HS-5 (cell line): ENCODE data around the gene SYMPK.
"Not testable (repeated sequence)": the region's sequence is repeated elsewhere in the genome, so short reads cannot be mapped to it uniquely, and the experiment has no call there.

Experiments
- DNase-seq: peaks from one replicate; pipeline ENCODE4 v3.0.0-alpha.2; 2012; ENCODE audit warnings: low read depth

SYMPK gene

GRCh38 chr19:45862564-45863334, at the start of gene SYMPK:
Gene SYMPK (minus strand): TSS chr19:45863147. CDS start chr19:45854495, 8,652 bp downstream.
- DNase-seq, result peak; percentile 84

- no peak for DNase-seq
Observed at GRCh38 chr19:45911291-45911690, 48.3 kb upstream of the SYMPK start.

DNA sequence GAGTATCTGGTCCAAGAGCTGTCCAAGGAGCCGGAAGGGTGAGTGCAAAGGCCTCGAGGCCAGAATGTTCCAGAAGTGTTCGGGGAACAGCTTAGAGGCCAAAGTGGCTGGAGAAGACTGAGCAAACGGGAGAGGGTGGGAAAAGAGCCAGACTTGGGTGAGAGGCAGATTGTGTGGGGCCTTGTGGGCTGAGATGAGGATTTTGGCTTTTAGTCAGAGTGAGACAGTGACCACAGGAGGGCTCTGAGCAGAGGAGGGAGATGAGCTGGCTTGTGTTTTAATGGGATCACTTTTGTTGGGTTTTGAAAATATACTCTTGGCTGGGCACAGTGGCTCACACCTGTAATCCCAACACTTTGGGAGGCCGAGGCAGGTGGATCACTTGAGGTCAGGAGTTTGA, 46.0 kb upstream of the SYMPK start:
- DNase-seq, result no peak

- no peak for DNase-seq
Observed at GRCh38 chr19:45906221-45906620, 43.3 kb upstream of the SYMPK start.

GRCh38 chr19:45905011-45905410, 42.1 kb upstream of the SYMPK start:
- DNase-seq, result no peak

GRCh38 chr19:45902651-45903625, 40.0 kb upstream of the SYMPK start:
- peak; percentile 92 for DNase-seq

DNA sequence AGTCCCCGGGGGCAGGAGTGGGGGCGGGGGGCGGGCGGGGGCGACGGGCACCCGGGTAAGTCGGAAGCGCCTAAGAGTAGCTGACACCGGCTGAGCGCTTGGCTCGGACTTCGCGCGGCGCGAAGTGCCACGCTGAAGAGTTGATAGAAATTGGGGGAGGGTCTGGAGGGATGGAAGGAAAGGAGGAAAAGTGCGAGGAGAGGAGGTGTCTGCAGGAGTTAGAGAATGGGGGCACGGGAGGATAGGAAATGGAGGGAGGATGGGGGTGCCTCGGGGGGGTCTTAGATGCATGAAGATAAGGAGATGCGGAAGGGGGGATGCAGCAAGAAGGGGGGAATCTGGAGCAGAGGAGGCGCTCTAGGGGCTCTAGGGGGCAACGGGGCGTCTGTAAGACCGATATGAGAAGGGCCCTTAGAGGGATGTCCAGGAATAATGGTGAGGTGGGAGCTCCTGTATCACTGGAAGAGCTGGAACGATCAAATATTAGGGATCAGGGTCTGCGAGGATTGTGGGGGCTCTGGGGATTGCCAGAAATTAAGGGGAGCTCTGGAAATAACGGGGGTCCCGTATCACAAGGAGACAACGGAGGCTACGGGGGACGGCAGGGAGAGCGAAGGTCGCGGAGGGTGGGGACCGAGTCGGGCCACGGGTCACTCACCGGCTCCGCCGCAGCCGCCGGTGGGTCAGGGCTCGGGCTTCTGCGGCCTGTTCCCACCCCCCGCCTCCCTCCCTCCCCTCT, 39.1 kb upstream of the SYMPK start, which contains the start of gene MYPOP:
Gene MYPOP, minus strand, starts transcription at position 702 of the 739 bp plus-strand sequence. CDS start 840 bp downstream, outside the sequence.
- no peak for DNase-seq

DNA sequence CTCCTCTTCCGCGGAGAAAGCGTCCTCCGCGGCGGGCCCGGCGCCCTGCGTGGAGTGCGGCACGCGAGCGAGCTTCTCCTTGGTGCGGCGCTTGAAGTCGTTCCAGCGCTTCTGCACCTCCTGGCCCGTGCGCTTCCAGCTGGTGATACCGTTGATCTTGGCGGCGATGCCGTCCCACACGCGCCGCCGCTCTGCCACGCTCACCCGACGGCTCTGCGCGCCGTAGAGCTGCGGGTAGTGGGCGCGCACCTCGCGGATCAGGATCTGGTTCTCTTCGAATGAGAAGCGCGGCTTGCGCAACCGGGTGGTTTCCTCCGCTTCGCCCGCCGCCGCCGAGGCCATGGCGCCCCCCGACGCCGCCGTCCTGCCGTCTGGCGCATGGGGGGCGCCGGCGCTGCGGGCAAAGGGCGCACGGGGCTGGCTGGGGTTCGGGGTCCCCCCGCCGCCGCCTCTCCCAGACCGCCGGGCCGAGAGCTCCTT, 38.5 kb upstream of the SYMPK start:
- no peak for DNase-seq

DNA sequence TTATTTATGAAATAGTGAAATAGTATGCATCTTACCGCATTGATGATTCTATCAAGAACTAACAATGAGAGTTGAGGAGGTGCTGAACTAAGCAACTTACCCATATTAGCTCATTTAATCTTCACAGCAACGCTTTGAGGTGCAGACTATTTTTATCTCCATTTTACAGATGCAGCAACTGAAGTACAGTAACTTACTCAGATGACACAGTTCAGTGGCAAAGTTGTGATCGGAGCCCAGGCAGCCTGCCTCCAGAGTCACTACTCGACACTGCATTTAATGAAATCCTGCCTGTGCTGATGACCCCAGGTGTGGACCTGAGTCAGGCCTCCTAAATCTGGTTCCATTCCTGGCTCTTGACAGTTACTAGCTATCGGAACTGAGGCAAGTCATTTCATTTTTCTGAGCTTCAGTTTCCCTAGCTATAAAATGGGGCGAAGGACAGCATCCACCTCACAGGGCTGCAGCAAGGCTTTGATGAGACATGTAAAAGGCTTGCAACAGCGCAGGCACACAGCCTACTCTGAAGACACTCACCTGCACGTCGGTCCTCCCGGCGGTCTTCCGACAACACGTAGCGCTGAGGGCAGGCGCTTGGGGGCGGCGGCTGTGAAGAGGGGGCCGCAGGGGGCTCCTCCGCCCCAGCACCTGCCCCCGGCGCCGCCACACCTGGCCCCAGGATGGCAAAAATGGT, 37.9 kb upstream of the SYMPK start:
- DNase-seq, result no peak

GRCh38 chr19:45899919-45900589, 37.1 kb upstream of the SYMPK start:
- no peak for DNase-seq

DNA sequence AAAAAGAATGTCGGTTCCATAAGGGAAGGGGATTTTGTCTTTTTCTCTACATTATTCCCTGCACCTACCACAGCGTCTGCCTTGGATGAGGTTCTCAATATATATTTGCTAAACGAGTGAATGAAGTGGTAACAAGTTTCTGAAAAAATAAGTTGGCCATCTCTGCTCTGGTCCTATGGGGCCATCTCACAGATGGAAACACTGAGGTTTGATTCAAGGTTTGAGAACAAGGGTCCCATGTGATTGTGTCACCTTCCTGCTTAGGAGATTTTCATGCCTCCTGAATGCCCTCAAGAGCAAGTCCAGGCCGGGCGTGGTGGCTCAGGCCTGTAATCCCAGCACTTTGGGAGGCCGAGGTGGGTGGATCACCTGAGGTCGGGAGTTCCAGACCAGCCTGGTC, 36.3 kb upstream of the SYMPK start:
- no peak for DNase-seq

DNA sequence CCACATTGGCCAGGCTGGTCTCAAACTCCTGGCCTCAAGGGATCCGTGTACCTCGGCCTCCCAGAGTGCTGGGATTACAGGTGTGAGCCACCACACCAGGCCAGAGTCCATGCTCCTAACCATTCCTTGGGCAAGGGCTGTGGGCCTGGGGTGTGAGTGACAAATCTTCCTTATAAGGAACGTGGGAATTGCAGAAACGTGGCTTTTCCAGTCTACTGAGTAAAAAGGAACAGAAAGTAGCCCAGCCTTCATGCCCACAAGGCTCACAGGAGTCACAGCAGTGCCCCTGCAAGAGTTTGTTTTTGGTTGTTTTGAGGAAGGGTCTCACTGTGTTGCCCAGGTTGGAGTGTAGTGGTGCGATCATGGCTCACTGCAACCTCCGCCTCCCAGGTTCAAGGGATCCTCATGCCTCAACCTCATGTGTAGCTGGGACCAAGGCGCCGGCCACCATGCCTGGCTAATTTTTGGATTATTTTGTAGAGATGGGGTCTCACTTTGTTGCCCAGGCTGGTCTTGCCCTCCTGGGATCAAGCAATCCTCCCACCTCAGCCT, 34.4 kb upstream of the SYMPK start:
- no peak for DNase-seq

DNA sequence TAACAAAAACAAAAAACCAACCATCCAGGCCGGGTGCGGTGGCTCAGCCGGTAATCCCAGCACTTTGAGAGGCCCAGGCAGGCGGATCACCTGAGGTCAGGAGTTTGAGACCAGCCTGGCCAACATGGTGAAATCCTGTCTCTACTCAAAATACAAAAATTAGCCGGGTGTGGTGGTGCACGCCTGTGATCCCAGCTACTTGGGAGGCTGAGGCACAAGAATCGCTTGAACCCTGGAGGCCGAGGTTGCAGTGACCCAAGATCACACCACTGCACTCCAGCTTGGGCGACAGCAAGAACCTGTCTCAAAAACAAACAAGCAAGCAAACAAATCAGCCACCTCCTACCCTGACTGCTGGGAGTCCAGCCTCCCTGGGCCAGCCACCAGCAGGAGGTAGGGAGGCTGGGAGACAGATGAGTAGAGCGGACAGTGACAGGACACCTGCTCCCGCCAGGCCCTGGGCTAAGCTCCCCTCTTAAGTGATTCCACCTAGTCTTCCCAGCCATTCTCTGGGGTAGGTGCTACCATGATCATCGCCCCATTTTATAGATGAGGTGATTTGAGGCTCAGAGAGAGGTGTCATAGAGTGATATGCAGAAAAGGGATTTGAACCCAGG, 33.1 kb upstream of the SYMPK start:
- DNase-seq, result not testable (repeated sequence)

DNA sequence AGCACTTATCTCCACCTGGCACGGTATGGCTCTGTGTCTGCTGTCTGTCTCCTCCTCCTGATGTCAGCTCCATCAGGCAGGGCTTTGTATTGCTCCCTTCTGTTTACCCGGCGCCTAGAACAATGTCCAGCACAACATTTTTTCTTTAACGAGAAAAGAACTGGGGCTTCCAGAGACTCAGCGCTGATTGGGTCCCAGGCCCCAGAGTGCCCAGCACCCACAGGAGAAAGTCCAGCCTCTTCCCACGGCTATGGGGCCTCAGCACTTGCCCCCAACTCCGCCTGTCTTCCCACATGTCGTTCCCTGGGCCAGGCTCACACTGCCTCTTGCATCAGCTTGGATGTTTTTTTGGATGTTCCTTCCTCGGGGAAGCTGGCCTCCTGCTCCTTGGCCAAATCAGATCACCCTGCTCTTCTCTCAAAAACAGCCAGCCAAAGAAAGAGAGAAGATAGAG, 32.6 kb upstream of the SYMPK start:
- no peak for DNase-seq

DNA sequence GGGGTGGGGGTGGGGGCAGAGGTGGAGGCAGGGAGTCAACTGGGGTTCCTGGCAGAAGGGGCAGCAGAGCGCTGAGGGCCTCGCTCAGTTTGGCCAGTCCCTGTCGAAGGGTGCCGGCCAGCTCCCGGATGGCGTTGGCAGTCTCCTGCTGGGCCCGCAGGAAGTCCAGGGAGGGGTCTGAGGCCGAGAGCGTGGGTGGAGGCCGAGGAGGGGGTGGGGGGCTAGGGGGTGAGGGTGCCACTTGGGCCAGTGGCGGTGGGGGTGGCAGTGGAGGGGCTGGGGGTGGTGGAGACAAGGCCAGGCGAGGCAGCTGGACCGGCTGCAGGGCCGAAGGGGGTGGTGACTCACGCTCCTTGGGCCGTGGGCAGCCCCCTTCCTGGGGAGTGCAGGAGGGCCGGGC, 27.9 kb upstream of the SYMPK start:
- DNase-seq, result no peak

- DNase-seq, result no peak
Observed at GRCh38 chr19:45889210-45889885, 26.4 kb upstream of the SYMPK start.

DNA sequence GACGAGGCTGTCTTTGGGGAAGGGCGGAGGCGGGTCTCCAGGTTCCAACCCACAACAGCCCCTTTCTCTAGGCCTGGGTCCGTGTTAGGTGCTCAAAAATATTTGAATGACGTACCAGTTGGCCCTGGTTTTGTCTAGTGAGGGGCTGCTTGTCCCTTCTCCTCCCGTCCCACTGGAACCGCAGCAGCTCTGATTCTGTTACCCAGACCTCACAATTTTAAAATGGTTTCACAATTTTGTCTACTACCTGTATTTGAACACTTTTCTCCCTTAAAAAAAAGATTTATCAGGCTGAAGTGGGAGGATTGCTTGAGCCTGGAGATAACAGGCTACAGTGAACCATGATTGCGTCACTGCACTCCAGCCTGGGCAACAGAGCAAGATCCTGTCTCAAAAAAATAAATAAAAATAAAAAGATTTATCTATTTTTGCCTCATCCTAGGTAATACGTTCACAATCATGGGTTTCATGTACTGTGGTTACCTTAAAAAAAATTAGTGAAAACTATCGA, 24.3 kb upstream of the SYMPK start:
- DNase-seq, result no peak

DNA sequence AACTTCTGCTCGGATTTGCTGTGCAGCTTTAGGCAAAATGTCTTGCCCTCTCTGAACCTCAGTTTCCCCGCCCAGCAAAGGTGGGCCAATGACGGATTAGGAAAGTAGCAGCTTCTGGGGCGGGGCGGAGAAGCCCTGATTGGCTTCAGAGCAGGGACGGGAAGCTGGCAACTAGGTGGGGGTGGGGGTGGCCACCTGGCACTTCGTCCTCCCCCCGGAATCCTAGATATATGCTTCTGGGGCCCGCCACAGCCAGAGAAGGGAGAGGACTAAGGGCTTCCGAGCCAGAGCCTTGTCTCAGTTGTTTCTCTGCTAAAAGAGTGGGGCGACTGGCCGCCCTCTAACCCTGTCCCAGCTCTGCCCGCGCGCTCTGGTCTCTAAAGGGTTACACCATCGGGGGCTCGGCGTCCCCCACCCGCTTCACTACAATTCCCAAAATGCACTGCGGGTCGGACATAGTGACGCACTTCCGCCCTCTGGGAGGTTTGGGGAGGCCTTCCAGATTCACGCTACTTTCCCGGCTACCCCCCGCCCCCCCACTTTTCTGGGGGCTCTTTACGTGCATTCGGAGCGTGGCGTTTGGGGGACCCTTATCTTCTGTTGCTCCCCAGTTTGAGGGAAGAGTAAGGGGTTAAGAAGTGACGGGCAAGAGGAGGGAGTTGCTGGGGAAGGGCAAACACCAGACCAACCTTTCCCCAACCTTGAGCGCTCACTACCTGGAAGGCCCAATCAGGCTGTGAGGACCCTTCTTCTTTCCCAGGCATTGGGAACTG, 23.7 kb upstream of the SYMPK start:
- DNase-seq, result peak; percentile 77
